Hematopoietic multipotent progenitor cell treated with erythropoietin and hydrocortisone succinate and interleukin-3 and kit ligand, for 17 days (in vitro differentiated cells): ENCODE data around the gene CDH24.

Experiments used
- DNase-seq: peaks from one replicate; pipeline ENCODE4 v3.0.0-alpha.2; 2015; ENCODE audit warnings: low spot score

Gene CDH24

DNA sequence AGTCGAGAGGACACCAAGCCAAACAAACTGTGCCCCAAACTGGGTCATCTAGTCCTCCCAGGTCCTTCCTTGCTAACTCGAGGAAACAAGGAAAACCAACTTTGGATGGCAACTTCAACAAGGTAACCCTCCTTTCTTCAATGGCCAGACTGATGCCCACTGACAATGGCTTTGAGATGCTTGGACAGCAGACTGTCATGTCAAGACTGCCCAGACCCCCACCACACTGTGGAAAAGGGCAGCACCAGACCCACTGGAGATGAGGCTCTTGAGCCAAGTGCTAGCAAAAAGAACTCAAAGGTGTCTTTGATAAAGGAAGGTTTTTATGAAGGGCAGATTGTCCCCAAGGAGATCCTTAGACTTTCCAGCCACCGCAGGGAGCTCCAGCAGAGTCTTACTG is 9.0 kb upstream of the CDH24 start:
- DNase-seq = no peak

DNA sequence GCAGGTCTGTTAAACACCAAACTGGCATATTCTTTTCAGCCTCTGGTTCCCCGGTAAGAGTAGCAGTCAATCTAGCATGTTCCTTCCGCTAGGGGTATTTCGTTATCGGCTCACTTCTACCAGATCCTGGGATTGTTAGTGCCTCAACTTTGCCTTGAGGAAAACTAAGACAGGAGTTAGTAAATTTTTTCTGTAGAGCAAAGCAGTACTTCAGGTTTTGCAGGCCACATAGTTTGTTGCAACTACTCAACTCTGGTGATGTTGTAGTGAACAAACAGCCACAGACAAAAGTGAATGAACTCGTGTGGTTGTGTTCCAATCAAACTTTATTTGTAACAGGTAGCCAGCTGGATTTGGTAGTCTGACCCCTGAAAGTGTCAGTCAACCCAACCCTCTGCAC is 6.3 kb upstream of the CDH24 start:
- DNase-seq = no peak

GRCh38 chr14:23062002-23062401 is 4.7 kb upstream of the CDH24 start:
- no peak for DNase-seq

DNA sequence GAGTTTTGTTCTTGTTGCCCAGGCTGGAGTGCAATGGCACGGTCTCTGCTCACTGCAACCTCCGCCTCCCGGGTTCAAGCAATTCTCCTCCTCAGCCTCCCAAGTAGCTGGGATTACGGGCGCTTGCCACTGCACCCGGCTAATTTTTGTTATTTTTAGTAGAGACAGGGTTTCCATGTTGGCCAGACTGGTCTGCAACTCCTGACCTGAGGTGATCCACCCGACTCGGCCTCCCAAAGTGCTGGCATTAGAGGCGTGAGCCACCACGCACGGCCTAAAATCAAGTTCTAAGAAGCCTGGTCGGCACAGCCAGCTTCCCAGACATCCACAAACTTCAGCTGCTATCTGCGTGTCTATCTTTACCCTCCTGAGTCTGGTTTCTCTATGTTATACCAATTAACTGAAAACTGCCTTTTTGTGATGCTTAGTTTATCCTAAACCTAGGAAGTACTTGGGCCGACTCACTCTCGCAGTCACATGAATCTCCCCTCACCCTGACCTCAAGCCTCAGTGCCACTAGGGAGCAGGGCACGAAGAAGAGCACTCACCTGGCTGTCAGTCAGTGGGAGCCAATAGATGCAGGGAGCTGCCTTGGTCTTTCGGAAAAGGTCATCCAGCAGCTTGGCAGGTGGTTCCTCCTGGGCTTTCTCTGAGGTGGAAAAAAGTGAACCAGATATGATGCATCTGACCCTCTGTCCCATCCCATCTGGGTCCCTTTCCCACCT is 3.4 kb upstream of the CDH24 start:
- DNase-seq = no peak

- DNase-seq = no peak
Measured at GRCh38 chr14:23058654-23059504, 1.6 kb upstream of the CDH24 start.

DNA sequence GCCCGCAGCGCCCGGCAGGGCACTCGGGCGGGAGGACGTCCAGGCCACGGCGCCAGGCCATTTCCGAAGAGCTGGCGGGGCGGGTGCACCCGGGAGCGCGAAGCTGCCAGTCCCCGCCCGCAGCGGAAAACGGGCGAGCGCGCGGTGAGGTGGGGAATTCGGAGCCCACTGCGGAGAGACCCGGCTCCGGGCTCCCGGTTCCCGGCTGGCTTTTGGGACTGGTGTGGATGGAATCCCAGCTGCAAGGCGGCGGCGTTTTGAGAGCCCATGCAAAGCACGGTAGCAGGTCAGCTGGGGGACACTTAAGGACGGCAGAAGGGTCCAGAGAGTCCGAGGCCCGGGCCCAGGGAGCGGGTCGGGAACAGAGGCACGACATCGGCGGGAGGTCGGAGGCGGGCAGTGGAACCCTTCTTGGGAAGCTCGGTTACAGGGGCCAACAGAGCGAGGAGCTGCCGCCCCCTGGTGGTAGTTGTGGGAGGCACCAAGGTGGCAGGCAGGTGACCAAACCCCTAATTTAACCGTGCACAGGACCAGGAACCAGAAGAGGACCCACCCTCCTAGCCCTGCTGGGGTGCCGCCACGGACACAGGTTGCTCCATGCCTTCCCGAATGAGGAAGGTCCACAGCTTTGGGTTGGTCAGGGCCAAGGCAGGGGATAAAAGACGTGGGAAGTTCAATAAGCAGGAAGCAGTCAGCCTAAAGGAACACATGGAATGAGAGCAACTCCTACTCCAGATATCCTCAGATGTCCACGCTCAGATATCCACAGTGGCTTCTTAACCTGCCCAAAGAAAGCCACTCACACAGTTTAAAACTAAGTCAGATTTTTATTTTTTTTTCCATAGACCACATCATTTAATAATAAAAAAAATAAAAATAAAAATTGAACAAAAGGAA is 685 bp upstream of the CDH24 start:
- peak; percentile 90 for DNase-seq

DNA sequence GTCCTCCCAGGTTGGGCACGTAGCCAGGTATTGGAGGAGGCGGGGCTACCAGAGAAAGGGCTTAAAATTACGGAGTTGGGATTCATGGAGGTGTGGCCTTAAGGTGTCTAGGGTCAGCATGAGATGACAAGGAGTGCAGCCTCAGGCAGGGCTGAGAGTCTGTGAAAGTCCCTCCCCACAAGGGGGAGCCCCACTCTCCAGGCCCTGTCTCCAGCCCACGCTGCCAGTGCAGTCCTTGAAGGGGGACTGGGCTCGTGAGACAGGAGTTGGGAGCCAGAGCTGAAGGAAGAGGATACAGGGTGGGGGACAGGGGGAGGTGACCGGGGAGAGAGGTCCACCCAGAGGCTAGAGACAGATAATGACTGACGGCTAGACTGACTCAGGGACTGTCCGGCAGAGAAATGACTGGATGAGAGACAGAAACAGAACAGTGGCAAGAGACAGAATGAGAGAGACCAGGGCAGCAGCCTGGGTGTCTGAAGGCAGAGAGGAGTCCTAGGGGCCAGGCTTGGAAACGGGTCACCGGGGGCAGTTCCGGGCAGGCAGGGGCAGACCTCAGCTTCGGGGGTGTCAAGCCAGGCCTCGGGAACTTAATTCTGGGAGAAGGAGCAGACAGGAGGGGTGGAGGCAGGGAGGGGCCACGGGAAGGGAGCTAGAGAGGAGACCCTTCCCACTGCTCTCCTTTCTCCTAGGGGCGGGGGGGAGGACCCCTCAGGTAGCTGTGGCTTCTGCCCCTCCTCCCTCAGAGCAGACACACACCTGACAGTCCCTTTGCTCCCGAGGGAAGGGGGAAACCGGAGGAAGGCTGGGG is 970 bp downstream of the CDH24 start:
- DNase-seq = peak; percentile 79

DNA sequence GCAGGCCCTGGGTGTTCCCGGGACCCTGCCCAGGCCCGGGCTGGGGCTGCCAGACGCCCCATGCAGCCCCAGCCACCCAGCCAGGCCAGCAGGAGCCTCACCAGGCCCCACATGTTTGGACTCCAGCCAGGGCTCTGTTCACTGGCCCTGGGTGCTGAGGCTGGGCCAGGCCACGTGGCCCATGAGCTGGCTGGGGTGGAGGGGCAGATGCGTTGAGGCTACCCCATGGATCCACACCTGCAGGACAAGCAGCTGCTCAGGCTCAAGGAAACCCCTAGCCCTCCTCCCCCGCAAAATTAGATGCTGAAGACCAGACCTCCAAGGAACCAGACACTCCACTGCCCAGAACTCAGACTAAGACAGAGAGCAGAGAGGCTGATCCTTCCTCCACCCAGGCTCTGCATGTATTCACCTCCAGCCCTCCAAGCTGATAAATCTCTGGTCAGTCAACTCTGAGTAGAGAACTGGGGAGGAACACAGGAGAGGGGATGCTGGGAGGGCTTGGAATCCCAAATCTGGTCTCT is 1.6 kb downstream of the CDH24 start:
- DNase-seq = no peak

GRCh38 chr14:23055147-23055550 is 2.2 kb downstream of the CDH24 start:
- DNase-seq = no peak

- DNase-seq = no peak
Measured at GRCh38 chr14:23054000-23054811, 3.1 kb downstream of the CDH24 start.

- no peak for DNase-seq
Measured at GRCh38 chr14:23053426-23053825, 3.9 kb downstream of the CDH24 start.

DNA sequence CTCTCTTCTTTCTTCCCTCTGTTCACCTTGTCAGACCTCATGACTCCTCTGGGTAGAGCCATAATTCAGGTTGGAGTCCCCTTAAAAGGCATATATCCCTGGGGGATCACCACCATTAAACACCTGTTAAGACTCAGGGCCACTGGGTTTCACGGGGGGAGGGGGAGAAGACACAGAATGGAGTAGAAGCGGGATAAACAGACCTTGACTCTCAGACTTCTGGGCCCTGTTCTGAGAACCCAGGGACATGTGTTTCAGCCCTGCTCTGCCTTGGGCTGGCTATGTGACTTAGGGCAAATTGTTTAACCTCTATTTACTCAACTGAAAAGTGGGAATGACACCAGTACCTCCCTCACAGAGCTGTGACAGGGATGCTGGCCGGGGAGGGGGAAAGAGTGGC is 4.6 kb downstream of the CDH24 start:
- no peak for DNase-seq

DNA sequence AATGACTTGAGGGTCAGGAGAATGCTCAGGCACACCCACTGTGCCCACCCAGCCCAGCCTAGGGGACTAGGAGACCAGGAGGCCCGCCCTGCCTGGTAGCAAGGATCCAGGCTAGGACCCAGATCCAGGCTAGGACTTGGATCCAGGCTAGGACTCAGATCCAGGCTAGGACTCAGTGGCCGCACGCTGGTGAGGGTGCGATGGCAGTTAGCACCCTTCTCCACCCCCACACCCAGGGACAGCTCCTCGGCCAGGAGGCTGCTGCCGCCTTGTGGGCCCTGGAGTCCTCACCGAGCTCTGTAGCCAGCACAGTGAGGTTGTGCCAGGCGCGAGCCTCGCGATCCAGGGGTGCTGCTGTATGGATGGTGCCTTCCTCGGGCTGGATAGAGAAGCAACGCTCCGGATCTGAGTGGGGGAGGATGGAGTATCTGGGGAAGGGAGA is 5.1 kb downstream of the CDH24 start:
- no peak for DNase-seq

- DNase-seq = no peak
Measured at GRCh38 chr14:23051141-23052057, 5.9 kb downstream of the CDH24 start.

DNA sequence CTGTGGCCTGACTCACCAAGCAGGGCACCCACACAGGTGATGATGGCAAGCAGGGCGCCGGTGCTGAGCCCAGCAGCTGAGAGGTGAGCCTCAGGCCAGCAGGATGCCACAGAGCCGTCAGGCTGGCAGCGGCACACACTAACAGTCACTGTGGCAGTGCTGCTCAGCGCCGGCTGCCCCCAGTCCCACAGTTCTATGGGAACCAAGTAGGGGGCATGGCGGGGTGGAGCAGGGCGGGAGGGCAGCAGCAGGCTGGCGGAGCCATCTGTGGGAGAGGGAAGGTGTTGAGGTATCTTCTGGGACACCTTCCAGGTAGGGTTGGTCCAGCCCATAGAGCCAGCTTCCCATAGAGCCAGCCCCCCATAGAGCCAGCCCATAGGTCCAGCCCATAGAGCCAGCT is 8.3 kb downstream of the CDH24 start:
- DNase-seq = no peak

DNA sequence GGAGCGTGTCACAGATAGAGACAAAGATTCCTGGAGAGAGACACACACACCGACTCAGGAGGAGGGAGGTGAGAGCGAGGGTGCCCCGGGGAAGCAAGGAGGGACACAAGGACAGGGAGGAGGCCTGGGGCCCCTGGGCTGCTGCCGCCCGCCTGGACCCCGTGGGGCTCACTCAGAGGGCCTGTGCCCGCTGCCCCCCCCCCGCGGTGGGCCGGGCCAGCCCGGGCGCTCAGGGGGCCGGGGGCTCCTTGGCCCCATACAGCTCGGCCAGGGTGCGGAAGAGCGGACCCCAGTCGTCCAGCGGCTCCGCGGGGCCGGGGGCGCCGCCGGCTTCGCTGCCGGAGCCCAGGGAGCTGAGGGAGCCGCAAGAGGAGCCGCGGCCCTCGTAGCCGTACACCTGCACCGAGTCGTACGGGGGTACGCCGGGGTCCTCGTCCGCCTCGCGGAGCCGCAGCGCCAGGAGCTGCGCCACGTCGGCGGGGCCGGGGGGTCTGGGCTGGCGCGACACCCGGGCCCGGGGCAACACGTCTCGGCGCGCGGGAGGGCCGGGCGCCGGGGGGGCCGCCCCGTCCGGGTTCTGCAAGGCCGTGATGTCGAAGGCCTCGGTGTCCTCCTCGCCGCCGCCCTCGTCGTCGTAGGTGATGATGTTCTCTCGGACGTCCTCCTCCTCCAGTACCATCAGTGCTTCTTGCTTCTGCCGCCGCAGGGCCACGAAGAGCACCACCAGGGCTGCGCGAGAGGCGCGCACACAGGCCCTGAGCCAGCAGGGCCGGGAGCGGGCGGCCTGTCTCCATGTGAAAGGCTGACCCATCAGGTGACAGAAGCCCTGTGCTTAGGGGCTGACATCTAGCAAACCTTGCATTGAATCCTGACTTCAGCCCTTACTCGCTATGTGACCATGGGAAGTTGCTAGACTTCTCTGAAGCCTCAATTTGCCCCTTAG is 9.3 kb downstream of the CDH24 start:
- DNase-seq = no peak

DNA sequence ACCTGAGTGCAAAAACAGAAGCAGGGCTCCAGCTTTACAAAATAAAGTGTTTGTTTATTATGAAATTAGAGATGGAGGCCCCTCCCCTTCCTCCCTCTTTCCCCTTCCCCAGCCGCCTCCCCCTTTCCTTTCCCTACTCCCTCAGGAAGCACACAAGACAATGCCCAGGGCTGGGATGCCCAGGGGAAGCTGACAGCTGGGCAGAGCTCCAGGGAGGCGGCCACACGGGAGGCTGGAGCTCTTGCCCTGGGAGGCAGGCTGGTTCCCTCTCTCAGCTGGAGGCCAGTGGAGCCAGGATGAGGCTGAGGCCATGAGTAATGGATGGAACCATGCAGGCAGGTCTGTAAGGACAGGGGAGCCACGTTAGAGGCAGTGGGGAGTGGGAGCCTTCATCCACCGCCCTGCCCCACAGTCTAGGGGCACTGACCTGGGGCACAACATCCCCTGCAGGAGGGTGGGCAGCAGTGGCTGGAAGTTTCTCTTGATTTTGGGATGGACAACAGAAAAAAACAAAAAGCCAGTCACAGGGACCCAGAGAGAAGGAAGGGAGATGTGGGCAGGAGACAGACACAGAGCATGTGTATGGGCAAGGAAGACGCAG is 10.2 kb downstream of the CDH24 start:
- no peak for DNase-seq
